GM21786 (cell line): ENCODE measurements around the gene DDIT4.
"Not testable (repeated sequence)": the region's sequence is repeated elsewhere in the genome, so short reads cannot be mapped to it uniquely, and the experiment has no call there.

Experiments
- ATAC-seq: cut with Tn5 transposase; IDR thresholded peaks from one replicate; pipeline ENCODE4 v1.9.1; 2021; ENCODE audit not compliant: unreplicated experiment

The DDIT4 gene, protein sequence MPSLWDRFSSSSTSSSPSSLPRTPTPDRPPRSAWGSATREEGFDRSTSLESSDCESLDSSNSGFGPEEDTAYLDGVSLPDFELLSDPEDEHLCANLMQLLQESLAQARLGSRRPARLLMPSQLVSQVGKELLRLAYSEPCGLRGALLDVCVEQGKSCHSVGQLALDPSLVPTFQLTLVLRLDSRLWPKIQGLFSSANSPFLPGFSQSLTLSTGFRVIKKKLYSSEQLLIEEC

DNA sequence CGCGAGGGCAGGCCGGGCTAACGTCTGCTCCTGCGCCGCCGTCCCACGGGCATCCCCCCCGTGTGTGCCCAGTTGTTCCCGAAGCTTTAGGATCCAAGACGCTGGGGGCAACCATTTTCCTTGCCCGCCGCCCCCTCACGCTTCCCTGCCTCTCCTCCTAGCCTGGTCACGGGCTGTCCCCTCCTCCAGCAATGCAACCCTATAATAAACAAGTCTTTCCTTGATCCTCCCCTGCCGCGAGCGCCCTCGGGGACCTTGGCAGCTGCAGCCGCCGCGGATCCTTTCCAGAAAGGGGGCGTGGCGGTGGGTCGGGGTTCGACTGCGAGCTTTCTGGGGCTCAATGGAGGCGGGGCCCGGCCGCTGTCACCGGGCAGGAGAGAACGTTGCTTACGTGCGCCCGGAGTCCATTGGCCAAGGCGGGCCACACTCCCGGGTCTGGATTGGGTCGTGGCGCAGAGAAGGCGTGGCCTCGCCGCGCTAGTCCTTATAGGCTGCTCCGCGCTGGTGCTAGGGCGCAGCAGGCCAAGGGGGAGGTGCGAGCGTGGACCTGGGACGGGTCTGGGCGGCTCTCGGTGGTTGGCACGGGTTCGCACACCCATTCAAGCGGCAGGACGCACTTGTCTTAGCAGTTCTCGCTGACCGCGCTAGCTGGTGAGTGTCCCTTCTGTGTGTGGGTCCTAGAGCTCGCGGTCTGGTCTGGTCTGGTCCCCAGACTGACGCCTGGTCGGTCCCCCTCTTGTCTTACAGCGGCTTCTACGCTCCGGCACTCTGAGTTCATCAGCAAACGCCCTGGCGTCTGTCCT is at the start of gene DDIT4:
Gene DDIT4, plus strand, starts transcription at position 515 of the 803 bp plus-strand sequence. CDS start 293 bp downstream, outside the sequence.
- ATAC-seq, result peak; percentile 73

DNA sequence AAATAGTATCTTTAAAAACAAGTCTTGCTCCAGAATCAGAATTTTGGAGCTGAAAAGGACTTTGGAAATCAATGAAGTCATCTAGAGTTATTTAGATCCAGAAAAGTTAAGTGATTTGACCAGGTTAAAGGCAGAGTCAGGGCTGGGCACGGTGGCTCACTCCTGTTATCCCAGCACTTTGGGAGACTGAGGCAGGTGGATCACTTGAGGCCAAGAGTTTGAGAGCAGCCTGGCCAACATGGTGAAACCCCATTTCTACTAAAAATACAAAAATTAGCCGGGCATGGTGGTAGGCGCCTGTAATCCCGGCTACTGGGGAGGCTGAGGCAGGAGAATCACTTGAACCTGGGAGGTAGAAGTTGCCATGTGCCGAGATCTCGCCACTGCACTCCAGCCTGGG is 49.5 kb upstream of the DDIT4 start:
- not testable (repeated sequence) for ATAC-seq

DNA sequence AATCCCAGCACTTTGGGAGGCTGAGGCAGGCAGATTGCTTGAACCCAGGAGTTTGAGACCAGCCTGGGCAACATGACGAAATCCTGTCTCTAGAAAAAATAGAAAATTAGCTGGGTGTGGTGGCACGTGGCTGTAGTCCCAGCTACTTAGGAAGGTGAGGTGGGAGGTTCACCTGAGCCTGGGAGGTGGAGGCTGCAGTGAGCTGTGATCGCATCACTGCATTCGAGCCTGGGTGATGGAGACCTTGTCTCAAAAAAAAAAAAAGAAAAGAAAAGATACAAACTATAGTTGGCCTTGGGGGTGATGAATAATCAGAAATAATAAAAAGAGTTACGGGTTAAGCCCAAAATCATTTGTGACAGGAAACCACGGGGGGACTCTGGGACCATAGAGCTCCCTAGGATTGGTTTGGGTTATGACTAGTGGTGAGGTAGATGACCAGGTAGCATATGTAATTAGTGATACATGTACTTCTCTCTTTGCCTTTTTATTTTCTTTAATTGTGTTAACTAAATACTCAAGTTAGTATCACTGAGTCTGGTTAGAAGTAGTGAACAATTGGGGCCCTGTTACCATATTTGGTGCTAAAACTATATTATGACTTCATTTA is 47.2 kb upstream of the DDIT4 start:
- no peak for ATAC-seq

DNA sequence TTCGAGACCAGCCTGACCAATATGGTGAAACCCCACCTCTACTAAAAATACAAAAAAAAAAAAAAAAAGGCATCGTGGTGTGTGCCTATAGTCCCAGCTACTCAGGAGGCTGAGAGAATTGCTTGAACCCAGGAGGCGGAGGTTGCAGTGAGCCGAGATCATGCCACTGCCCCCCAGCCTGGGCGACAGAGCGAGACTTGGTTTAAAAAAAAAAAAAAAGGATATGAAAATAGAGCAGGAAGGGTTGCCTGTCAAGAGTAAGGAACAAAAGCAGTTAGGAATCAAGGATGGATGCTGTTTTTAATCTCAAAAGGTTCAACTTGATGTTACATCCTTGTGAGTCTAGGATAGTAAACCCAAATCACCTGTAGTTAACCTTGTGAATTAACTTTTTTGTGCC is 45.9 kb upstream of the DDIT4 start:
- ATAC-seq, result no peak

DNA sequence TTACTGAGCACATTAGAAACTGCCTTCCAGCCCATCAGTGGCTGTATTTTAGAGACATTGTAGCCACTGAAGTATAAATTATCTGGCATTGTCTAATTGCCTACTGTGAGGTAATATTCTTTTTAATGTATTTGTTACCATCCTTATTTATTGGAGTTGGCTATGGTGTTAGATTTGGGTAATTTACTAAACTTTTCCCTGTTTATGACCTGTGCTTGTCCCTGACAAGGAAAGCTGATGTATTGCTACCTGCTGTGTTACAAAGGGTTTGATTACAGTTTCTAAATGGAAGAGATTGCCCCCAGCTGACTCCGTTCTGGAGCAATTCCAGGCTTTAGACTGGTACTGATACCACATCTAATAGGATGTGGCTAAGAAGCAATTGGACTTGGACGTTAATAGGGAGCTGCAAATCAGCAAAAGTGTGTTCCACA is 45.4 kb upstream of the DDIT4 start:
- ATAC-seq, result no peak

DNA sequence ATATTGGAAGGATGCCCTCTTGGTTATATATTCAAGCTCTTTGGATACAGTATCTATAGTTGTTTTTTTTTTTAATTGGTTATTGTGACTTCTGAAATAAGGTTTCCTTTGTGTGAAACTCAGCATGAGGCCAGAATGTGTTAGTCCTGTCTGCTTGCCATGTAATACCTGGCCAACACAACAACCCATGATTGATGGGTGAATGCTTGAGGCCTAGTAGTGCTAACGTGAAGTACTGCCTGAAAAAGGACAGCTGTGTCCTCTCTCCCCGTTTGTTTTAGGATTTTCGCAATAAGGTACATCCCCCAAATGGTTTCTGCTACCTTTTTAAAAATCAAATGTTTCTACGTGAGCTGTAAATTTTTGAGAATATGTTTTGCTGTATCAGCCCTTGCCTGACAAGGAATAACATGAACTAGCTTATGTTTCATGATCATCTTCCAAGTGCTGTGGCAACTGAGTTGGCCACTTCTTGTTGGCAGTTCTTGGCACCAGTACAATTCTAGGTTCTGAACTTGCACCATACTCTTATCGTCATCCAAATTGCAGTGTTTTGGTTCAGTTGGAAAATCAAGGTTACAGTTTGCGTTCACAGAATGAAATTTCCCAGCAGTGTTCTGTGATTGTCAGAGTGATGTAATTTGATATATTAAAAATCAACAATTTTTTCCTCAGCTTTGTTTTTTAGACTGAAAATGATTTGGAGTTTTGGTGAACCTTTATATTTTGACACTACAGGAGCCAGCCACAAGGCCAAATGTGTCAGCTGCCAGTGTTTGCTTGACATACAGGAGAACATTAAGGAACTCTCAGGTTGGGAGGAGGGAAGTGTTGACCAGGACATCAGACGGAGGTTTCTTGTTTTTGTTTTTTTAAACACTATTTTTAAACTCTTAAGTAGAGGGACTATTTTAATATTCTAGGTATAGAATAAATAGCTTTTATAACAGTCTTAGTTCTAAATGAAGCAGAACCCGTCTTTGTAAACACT is 44.2 kb upstream of the DDIT4 start:
- ATAC-seq, result no peak

DNA sequence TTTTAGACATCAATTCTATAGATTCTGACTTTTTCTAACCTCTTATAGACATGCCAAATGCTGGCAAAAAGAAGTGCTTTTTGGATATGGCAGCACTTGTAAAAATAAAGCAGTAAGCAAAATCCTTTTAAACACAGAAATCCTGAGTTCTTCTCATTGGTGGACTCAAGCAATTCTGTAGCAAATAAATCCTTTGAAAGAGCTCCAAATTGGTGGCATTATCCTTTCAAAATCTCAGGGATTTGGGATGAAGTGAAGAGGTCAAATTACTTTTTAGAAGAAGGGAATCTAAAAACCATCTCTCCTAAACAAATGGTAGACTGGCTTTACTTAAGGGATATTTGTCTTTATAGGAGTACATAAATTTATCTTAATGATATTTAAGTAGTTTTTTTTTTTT is 40.1 kb upstream of the DDIT4 start:
- ATAC-seq, result no peak

DNA sequence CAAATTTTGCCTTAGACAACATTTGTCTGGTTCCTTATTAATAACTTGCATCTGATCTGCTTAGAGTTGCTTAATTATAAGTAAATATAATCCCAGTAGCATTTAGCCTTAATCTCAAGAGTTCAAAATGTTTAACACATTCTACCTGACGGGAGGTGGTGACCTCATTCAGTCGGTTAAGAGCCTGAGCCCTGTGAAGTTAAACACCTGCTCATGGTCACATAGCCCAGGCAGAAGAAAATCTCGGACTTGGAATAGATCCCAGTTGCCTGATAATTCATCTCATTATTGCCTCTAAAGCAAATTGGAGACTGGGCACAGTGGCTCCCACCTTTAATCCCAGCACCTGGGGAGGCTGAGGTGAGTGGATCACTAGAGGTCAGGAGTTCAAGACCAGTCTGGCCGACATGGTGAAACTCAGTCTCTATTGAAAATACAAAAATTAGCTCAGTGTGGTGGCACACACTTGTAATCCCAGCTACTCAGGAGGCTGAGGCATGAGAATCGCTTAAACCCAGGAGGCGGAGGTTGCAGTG is 39.1 kb upstream of the DDIT4 start:
- ATAC-seq, result no peak

DNA sequence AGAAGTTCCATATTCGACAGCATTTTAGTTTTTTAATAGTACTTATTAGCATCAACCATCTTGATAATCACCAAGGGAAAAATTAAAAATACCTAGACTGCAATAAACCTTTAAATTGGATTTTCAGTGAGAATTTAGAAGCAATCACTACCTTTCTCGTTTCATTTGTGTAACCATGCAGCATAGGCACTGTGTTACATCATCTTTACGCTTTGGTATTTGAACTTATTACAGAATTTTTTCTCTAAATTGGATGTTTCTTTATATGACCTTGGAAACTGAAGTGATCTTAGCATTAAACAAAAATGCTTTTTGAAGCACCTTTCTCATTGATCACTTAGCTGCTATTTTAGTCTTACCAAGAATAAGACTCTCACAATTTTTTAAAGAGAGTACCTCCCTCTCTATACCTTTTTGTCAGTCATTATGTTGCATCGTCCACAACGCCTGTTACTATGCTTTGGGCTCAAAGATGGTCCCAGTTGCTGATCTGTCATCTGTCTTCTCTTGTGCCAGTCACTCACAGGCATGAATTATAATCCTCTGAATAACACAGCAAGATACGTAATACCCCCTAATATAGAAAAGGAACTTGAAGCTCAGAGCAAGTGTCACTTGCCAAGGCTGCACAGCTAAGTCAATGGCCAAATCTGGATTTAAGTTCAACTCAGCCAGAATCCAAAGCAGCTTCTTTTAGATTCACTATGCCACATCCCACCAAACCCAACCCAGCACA is 38.0 kb upstream of the DDIT4 start:
- ATAC-seq, result no peak

DNA sequence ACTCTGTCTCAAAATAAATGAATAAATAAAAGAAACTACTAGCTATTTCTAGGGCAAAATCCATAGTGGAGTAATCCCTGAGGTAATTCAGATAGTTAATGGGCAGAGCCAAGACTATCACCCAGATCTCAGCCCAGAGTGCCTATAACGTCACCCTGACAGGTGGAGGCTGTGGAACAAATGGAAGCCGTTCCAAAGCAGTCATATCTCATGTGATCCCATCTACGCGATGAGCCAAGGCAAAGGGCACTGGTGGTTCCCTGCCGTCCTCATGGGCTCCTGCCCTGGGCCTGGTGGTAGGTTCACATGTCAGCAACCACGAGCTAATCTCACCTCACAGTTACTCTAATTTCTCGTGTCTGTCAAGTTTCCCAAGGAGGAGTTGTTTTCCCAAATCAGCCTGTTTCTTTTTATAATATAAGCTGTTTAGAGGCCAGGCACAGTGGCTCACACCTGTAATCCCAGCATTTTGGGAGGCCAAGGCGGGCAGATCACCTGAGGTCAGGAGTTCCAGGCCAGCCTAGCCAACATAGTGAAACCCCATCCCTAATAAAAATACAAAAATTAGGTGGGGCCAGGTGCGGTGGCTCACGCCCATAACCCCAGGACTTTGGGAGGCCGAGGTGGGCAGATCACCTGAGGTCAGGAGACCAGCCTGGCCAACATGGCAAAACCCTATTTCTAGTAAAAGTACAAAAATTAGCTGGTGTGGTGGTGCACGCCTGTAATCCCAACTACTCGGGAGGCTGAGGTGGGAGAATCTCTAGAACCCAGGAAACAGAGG is 35.1 kb upstream of the DDIT4 start:
- no peak for ATAC-seq

DNA sequence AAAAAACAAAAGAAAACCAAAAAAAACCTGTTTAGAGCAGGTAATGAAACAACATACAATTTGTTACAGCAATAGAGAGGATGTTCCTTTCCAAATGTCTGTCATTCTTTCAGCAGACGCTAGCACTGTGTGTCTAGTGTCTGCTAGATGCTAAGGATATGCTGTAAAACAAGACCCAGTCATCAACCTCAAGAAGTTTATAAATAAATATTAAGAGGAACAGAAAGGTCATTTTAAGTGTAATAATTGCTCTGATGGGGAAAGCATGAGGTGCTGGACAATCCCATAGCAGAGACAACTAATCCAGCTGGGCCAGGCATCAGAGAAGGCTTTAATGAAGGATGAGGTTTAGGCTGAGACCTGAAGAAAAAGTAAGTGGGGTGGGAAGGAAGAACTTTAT is 34.3 kb upstream of the DDIT4 start:
- no peak for ATAC-seq

DNA sequence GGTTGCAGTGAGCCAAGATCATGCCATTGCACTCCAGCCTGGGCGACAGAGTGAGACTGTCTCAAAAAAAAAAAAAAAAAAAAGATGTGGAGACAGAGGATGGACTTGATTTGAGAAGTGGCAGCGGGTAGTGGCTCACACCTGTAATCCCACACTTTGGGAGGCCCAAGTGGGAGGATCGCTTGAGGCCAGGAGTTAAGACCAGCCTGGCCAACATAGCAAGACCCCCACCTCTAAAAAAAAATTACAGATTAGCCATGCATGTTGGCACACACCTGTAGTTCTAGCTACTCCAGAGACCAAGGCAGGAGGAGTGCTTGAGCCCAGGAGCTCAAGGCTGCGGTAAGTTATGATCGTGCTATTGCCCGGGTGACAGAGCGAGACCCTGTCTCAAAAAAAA is 33.4 kb upstream of the DDIT4 start:
- no peak for ATAC-seq

DNA sequence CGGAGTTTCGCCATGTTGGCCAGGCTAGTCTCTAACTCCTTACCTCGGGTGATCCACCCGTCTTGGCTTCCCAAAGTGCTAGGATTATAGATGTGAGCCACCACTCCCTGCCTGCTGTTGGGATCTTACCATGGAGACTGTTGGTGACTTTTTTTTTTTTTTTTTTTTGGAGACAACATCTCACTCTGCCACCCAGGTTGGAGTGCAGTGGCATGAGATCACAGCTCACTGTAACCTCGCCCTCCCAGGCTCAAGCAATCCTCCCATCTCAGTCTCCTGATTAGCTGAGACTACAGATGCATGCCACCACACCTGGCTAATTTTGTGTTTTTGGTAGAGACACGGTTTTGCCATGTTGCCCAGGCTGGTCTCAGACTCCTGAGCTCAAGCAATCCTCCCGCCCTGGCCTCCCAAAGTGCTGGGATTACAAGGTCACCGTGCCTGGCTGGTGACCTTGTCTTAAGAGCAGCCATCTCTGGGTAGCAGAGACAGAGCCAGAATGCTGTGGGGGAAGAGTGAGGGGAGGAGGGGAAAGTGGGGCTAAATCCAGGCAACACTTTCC is 32.0 kb upstream of the DDIT4 start:
- ATAC-seq, result no peak

DNA sequence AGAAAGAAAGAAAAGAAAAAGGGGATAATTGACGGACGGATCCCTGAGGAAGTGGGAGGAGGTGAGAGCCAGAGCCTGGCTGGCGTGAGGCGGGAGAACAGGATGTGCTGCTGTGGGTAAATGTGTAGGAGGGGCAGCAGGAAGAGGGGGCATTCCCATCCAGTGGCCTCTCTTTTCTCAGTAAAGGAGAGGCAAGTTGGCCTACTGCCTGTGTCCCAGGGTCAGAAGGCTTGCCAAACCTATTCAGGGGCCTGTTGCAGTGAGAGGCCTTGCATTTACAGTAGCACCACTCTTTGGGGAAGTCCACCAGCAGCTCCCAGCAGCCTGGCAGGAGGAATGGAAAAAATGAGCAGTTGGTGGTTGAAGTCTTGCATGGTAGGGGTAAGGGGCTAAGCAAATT is 31.0 kb upstream of the DDIT4 start:
- ATAC-seq, result no peak

DNA sequence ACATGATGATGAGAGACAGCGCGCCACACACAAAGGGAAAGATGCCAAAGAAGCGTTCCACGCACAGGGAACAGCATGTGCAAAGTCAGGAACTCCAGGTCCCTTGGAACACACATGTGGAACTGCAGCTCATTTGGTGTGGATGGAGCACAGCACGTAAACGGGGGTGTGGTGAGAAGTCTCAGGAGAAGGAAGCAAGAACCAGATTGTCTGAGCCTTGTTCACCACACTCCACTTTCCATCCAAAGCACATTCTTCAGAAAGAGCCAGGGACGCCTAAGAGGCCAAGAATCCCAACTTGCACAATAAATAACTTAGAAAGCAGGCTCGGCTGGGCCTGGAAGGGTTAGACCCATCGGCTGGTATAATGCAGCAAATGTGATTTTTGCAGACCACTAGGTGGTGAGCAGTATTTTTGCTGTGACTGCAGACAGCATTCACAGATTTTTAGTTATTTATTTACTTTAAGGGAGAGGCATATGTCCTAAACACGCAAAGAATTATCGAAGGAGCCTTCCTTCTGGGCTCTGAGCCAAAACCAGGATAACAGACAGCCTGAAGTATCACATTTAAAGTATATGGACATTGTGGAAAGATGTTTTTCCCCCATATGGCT is 29.8 kb upstream of the DDIT4 start:
- no peak for ATAC-seq

DNA sequence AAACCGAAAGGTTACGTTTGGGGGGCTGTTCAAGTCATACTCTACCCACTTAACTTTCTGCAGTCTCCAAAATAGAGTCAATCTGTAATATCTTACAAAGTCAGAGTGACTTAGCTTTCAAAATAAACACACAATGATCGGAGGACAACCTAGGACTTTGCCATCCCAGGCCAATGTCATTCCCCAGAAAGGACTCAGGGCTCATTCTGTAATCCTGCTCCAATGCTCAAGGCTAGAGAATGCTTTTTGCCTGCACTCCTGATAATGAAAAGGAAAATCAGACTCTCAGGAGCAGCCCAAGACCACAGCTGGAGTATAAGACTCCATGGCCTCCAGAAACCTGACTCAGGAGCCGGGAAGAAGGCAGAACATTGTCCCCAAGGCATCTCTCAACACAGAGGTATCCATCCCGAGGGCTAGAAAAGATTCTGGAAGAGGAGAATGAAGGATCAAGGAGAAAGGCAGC is 29.1 kb upstream of the DDIT4 start:
- ATAC-seq, result no peak

DNA sequence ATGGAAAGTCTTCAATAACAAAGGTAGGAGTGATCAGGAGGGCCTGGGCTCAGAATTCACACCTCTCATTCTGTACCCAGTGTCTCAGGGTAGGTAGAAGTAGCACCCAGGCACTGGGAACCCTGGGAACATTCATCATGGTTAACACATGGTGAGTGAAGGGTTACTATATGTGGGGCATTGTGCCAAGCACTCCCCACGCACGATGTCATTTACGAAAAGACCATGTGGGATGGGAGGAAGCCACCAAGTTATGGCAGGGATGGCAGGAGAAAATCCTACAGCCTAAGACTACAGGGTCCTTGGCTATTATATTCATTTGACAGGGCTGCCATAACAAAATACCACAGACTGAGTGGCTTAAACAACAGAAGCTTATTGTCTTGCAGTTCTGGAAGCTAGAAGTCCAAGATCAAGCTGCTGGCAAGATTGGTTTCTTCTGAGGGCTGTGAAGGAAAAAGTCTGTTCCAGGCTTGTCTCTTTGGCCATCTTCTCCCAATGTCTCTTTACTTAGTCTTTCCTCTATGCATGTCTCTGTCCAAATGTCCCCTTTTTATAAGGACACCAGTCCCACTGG is 27.7 kb upstream of the DDIT4 start:
- ATAC-seq, result no peak
